Glutamatergic neuron (in vitro differentiated cells): Measurements from ENCODE around the gene XPO5. TPM values are rescaled to one million over a fixed set of nuclear protein-coding genes. Genes with fewer than 3 reads are reported as not detected.

Experiments used
- DNase-seq: peaks from one replicate; pipeline ENCODE4 v3.0.0; 2022
- H3K27ac Mint-ChIP-seq: one replicate; pipeline ENCODE4 v1.8.0; 2020; ENCODE audit warnings: mild to moderate bottlenecking, mixed read lengths, inconsistent platforms; ENCODE audit not compliant: unreplicated experiment
- H3K27me3 Mint-ChIP-seq: one replicate; pipeline ENCODE4 v1.8.0; 2020; ENCODE audit warnings: mild to moderate bottlenecking, moderate library complexity, mixed read lengths, inconsistent platforms; ENCODE audit not compliant: unreplicated experiment
- H3K36me3 Mint-ChIP-seq: one replicate; pipeline ENCODE4 v1.8.0; 2020; ENCODE audit warnings: mild to moderate bottlenecking, mixed read lengths, inconsistent platforms; ENCODE audit not compliant: unreplicated experiment
- H3K4me1 Mint-ChIP-seq: one replicate; pipeline ENCODE4 v1.8.0; 2020; ENCODE audit warnings: mild to moderate bottlenecking, low read depth, mixed read lengths, inconsistent platforms; ENCODE audit not compliant: unreplicated experiment
- H3K4me3 Mint-ChIP-seq: one replicate; pipeline ENCODE4 v1.8.0; 2020; ENCODE audit warnings: mild to moderate bottlenecking, mixed read lengths, inconsistent platforms; ENCODE audit not compliant: unreplicated experiment
- H3K9me3 Mint-ChIP-seq: one replicate; pipeline ENCODE4 v1.8.0; 2020; ENCODE audit warnings: mild to moderate bottlenecking, moderate library complexity, mixed read lengths, inconsistent platforms; ENCODE audit not compliant: unreplicated experiment
- CTCF ChIP-seq: fragments of 200-600 bp; sonication (generic); IDR thresholded peaks from one replicate; pipeline ENCODE4 v1.5.0; 2021; ENCODE audit not compliant: partially characterized antibody, unreplicated experiment
- total RNA-seq: library from RNA; stranded (reverse); fragmentation: NEBNext Ultra II Directional; extraction: Animal tissue kit (Norgen Biotek cat#: 25700); gene quantifications from one replicate; pipeline ENCODE4 v1.2.1, GENCODE V29; 2021; ENCODE audit not compliant: unreplicated experiment

The XPO5 gene
- total RNA-seq, 1 donor from 2014 or later = 52.7 TPM

- H3K27me3 Mint-ChIP-seq = peaks cover 8% of the 10 kb centered on the region
- TF ChIP-seq CTCF = no peak
- no peak for DNase-seq
- no peak overlapping the region for H3K27ac Mint-ChIP-seq
- peaks cover 4% of the 10 kb centered on the region for H3K36me3 Mint-ChIP-seq
- peaks cover 29% of the 10 kb centered on the region for H3K4me1 Mint-ChIP-seq
- peaks cover 3% of the 10 kb centered on the region for H3K9me3 Mint-ChIP-seq
- no peak overlapping the region for H3K4me3 Mint-ChIP-seq
Observed at GRCh38 chr6:43494321-43494720, 81.5 kb downstream of the XPO5 start.

DNA sequence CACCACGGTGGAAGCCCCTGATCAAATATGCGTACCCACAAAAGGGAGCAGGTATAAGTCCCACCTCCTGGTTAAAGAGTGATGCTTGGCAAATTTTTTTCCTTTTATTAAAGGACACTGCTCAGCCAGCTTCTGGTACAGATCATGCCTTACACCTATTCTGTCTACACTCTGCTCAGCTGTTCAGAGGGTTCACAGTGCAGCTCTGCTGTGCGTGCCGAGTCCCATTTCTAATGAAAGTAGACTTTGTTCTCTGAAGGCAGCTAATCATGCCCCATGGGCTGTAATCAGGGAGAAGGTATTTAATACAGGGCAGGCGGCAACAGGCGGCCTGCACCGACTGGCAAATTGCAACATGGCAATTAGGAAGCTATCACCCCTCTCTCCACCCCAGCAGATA lies 82.0 kb downstream of the XPO5 start:
- no peak for TF ChIP-seq CTCF
- H3K4me1 Mint-ChIP-seq = peaks cover 34% of the 10 kb centered on the region
- H3K27me3 Mint-ChIP-seq = peaks cover 10% of the 10 kb centered on the region
- DNase-seq = no peak
- H3K9me3 Mint-ChIP-seq = peaks cover 3% of the 10 kb centered on the region
- no peak overlapping the region for H3K27ac Mint-ChIP-seq
- no peak overlapping the region for H3K4me3 Mint-ChIP-seq
- H3K36me3 Mint-ChIP-seq = peaks cover 4% of the 10 kb centered on the region

- Mint-ChIP-seq H3K4me1 (peaks cover 40% of the 10 kb centered on the region), H3K9me3 (peaks cover 3% of the 10 kb centered on the region), H3K36me3 (peaks cover 4% of the 10 kb centered on the region), H3K27me3 (peaks cover 10% of the 10 kb centered on the region), H3K27ac (no peak overlapping the region), H3K4me3 (no peak overlapping the region)
- no peak for TF ChIP-seq CTCF
- no peak for DNase-seq
Observed at GRCh38 chr6:43493230-43493629, 82.6 kb downstream of the XPO5 start.

DNA sequence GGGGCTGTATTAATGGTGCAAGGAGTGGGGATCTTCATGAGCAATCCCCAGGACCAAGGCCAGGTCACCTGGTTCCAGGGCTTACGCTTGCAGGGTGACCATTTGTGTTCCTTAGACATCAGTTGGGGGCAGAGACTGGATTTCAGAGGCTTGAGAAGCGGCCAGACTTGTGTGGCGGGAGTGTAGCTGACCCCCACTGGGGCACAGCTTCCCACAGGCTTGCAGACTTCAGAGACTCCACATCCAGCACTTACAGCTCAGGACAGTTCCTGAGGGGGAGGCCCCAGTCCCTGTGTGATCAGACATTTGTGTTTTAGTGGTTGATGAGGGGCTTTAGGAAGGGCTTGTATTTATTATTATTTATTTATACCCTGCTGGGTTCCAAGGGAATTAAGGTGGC lies 83.2 kb downstream of the XPO5 start:
- Mint-ChIP-seq H3K27me3 (peaks cover 10% of the 10 kb centered on the region), H3K9me3 (peaks cover 5% of the 10 kb centered on the region), H3K4me3 (no peak overlapping the region), H3K27ac (no peak overlapping the region), H3K4me1 (peaks cover 38% of the 10 kb centered on the region), H3K36me3 (peaks cover 4% of the 10 kb centered on the region)
- TF ChIP-seq CTCF = no peak
- DNase-seq = no peak

- H3K9me3 Mint-ChIP-seq = peaks cover 5% of the 10 kb centered on the region
- H3K27me3 Mint-ChIP-seq = peaks cover 10% of the 10 kb centered on the region
- peaks cover 4% of the 10 kb centered on the region for H3K36me3 Mint-ChIP-seq
- DNase-seq = no peak
- no peak overlapping the region for H3K27ac Mint-ChIP-seq
- H3K4me1 Mint-ChIP-seq = peaks cover 34% of the 10 kb centered on the region
- H3K4me3 Mint-ChIP-seq = no peak overlapping the region
- TF ChIP-seq CTCF = no peak
Observed at GRCh38 chr6:43491750-43492661, 83.8 kb downstream of the XPO5 start.
